ENCODE measurements around the gene ITGB4.

Gene ITGB4

DNA sequence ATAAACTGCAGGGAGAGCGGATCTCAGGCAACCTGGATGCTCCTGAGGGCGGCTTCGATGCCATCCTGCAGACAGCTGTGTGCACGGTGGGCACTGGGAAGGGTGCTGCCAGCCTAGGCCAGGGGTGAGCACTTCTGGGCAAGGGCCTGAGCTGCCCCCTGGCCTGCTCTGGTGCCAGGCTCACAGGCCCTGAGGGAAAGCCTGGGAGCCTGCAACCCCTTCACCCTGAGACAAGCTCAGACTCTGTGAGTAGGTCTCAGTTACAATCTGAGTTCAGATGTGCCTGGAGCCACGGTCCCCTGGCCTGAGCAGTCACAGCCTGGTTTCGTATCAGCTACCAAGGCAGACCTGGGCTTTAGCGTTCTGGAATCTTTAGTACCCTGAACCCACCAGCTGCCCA, 8.1 kb downstream of the ITGB4 start:
- no peak overlapping the region for H3K4me3 ChIP-seq (ENCODE audit: low read length)
- no peak for DNase-seq (ENCODE audit: low read depth)
- TF ChIP-seq, protein P1, sequence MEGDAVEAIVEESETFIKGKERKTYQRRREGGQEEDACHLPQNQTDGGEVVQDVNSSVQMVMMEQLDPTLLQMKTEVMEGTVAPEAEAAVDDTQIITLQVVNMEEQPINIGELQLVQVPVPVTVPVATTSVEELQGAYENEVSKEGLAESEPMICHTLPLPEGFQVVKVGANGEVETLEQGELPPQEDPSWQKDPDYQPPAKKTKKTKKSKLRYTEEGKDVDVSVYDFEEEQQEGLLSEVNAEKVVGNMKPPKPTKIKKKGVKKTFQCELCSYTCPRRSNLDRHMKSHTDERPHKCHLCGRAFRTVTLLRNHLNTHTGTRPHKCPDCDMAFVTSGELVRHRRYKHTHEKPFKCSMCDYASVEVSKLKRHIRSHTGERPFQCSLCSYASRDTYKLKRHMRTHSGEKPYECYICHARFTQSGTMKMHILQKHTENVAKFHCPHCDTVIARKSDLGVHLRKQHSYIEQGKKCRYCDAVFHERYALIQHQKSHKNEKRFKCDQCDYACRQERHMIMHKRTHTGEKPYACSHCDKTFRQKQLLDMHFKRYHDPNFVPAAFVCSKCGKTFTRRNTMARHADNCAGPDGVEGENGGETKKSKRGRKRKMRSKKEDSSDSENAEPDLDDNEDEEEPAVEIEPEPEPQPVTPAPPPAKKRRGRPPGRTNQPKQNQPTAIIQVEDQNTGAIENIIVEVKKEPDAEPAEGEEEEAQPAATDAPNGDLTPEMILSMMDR (IDR thresholded peaks at IDR 0.05; ENCODE audit: insufficient read depth, low read depth, low read length, missing control alignments): no peak

DNA sequence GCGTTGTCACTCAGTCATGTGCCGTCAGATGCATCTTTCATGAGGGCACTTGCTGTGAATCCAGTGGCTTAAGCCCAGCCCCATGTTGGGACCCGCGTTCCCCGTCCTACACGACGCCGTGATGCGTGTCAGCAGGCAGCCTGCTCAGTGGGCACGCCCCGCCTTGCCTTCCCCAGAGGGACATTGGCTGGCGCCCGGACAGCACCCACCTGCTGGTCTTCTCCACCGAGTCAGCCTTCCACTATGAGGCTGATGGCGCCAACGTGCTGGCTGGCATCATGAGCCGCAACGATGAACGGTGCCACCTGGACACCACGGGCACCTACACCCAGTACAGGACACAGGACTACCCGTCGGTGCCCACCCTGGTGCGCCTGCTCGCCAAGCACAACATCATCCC, 8.8 kb downstream of the ITGB4 start:
- TF ChIP-seq, protein P1 (IDR thresholded peaks at IDR 0.05; ENCODE audit: insufficient read depth, low read depth, low read length, missing control alignments): no peak
- no peak for DNase-seq (ENCODE audit: low read depth)
- no peak overlapping the region for H3K4me3 ChIP-seq (ENCODE audit: low read length)

DNA sequence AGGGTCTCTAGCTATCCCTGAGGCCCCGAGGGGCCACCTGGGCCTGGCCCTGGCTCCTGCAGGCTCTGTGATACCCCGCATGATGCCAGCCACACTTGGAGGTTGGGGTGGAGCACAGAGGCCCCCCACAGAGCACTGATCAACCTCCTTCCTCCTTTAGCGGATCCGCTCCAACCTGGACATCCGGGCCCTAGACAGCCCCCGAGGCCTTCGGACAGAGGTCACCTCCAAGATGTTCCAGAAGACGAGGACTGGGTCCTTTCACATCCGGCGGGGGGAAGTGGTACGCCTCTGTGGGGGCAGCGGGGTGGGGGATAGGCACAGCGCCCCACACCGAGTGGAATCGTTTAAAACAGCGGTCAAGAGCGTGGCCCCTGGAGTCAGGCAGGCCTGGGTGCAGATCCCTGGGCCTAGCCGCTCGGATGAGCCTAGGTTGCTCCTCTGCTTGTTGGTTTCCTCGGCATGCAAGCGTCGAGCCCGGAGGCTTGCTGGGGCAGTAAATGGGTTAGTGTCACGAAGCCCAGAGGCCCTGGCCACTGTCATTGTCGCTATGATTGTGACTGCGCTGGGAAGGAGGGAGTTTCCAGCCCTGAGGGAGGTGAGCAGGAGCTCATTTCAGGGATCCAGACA, 9.9 kb downstream of the ITGB4 start:
- TF ChIP-seq, protein P1 (IDR thresholded peaks at IDR 0.05; ENCODE audit: insufficient read depth, low read depth, low read length, missing control alignments): no peak
- no peak for DNase-seq (ENCODE audit: low read depth)

DNA sequence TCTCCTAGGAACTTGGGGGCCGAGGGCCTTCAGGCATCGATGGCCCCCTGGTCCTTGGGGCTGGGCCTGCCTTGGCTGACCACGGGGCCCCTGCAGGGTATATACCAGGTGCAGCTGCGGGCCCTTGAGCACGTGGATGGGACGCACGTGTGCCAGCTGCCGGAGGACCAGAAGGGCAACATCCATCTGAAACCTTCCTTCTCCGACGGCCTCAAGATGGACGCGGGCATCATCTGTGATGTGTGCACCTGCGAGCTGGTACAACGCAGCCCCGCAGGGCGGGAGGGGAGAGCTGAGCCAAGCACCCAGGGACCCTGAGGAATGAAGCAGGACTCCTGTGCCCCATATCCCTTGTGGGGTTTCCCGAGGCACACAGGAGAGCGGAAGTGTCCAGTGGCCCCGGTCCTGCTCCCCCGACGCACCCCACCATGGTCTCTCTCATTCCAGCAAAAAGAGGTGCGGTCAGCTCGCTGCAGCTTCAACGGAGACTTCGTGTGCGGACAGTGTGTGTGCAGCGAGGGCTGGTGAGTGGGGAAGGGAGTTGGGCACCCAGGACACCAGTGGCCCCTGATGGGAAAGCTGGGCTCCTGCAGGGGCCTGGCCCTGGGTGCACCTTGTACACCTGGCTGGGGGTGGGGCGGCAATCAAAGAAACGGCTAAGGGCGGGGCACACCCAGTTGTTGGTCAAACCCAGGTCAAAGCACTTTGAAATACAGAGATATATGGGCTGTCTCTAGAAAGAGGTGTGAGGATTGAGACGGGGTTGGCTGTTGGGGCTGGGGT, 10.6 kb downstream of the ITGB4 start:
- no peak for DNase-seq (ENCODE audit: low read depth)
- TF ChIP-seq, protein P1 (IDR thresholded peaks at IDR 0.05; ENCODE audit: insufficient read depth, low read depth, low read length, missing control alignments): no peak
- no peak overlapping the region for H3K4me3 ChIP-seq (ENCODE audit: low read length)

More for the DNA sequence above, 9.9 kb downstream of the ITGB4 start:
- H3K4me3 ChIP-seq (ENCODE audit: low read length): no peak overlapping the region

DNA sequence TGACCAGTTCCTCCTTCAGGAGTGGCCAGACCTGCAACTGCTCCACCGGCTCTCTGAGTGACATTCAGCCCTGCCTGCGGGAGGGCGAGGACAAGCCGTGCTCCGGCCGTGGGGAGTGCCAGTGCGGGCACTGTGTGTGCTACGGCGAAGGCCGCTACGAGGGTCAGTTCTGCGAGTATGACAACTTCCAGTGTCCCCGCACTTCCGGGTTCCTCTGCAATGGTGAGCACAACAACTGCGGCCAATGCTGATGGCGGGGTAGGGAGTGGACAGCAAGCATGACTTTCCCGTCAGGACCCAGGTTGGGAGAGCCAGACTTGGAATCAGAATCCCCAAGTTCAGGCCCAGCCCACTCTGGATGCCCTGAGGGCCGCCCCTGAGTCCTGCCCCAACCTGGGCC, 12.2 kb downstream of the ITGB4 start:
- no peak overlapping the region for H3K4me3 ChIP-seq (ENCODE audit: low read length)
- DNase-seq (ENCODE audit: low read depth): no peak
- TF ChIP-seq, protein P1 (IDR thresholded peaks at IDR 0.05; ENCODE audit: insufficient read depth, low read depth, low read length, missing control alignments): no peak

DNA sequence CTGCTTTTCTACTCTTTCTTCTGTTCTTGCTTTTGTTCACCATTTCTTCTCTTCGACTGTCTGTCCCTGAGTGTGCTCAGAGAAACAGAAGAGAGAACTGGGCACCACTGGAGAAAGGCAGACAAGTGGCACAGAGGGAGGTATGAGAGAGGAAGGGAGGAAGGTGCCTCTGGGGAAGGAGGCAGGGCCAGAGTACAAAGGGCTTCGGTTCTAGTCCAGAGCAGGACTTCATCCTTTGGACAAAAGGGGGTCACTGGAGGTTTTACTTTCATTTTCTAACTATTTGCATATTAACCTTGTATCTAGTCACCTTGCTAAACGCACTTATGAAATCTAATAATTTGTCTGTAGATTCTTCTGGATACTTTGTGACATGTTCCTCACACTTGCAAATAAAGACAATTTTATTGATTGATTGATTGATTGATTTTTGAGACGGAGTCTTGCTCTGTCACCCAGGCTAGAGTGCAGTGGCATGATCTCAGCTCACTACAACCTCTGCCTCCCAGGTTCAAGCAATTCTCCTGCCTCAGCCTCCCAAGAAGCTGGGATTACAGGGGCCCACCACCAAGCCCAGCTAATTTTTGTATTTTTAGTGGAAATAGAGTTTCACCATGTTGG, 13.5 kb downstream of the ITGB4 start:
- H3K4me3 ChIP-seq (ENCODE audit: low read length): no peak overlapping the region
- no peak for DNase-seq (ENCODE audit: low read depth)
- TF ChIP-seq, protein P1 (IDR thresholded peaks at IDR 0.05; ENCODE audit: insufficient read depth, low read depth, low read length, missing control alignments): no peak

All from epithelial cell of esophagus (primary cell).